SW480 (cell line): Measurements from ENCODE around the gene IL10.
"Not testable (repeated sequence)": the region's sequence is repeated elsewhere in the genome, so short reads cannot be mapped to it uniquely, and the experiment has no call there.

Experiments
- DNase-seq: peaks from one replicate; pipeline ENCODE4 v3.0.0-alpha.2; 2016; ENCODE audit warnings: low spot score

The IL10 gene

GRCh38 chr1:206793620-206794019 lies 21.3 kb upstream of the IL10 start:
- DNase-seq = no peak

GRCh38 chr1:206792939-206793607 lies 20.8 kb upstream of the IL10 start:
- no peak for DNase-seq

DNA sequence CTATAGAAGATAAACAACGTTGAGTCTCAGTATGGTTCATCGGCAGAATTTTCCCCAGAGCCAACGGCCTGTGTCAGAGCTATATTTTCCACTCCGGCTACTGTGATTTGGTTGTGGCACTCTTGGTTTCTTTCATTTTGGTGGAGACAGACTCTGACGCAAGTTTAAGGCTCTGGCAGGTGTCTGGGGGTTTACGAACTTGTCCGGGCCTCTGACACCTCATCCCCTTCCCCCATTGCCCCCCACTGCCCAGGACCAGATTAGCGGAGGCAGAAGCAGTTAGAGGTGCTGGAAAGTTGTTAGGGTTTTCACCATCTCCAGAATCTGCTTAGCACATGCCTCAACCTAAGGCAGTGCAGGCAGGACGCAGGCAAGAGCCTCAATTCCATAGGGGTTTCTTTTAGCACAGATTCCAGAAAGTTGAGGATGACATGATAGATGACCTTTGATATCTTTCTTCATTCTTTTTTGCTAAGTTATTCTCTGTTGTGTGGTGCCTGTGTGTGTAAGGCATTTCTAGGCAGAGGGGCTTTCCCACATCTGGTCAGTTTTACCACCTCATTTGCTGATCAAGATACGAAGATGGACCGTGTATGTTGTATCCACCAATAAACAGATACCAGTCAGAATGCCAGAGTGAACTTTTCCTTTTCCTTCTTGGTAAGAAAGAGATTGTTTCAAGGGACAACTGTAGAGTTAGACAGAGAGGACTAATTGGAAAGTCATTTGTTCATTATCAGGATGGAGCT lies 18.4 kb upstream of the IL10 start:
- DNase-seq = no peak

GRCh38 chr1:206788487-206789050 lies 16.3 kb upstream of the IL10 start:
- DNase-seq = no peak

- no peak for DNase-seq
These were observed 15.6 kb upstream of the IL10 start for GRCh38 chr1:206787891-206788290.

DNA sequence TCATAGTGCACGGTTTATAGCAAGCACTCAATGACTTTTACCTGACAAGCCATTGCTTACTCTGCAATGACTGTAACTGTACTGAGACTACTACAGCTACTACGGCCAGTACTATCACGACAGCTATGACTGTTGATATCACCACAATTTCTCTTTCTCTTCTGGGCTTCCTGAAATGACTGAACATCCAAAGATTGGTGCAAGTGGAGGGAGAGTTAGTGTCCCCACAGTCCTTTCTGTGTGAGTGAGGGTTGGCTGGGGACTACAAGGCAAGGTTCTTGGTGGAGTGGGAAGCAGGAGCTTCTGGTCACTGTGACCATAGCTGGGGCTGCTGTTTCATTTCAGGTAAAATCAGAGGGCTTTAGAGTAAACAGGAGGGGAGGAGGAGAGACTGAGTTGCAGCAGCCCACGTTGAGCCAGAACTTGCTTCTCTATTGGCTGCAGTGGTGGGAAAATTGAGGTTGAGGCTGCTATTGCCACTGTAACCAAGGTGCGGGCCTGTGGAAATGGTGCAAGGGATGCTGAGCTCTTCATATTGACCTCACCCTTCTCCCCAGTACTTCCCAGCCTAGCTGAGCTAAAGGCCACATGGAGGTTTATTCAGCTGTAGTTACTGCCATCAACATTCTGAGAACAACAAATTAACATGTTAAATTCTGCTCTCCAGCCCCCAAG lies 14.1 kb upstream of the IL10 start:
- DNase-seq = no peak

DNA sequence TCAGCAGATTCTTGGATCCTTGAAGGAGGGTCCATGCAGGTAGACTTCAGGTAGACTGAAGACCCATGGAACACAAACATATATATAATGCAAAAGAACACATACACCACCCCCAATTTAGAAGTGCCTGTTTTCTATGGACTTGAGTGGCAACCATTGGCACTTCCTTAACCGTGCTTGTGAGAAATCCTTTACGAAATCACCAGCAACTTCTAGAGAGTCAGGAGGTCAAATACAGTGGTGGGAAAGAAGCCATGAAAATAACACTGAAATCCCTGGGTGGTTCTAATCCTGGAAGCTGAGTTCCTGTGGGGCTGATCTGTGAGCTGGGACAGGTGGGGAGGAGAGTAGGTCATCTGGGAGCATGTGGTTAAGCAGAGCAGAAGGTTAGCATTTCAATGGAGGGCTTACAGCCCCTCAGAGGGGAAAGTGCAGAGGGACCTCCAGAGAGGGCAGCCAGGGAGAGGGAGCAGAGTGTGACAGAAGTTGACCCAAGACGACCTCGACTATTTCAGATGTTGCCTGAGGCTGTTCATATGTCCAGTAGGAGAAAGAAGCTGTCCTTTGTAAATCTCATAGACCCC lies 13.0 kb upstream of the IL10 start:
- DNase-seq = no peak

GRCh38 chr1:206784471-206784903 lies 12.2 kb upstream of the IL10 start:
- DNase-seq = no peak

DNA sequence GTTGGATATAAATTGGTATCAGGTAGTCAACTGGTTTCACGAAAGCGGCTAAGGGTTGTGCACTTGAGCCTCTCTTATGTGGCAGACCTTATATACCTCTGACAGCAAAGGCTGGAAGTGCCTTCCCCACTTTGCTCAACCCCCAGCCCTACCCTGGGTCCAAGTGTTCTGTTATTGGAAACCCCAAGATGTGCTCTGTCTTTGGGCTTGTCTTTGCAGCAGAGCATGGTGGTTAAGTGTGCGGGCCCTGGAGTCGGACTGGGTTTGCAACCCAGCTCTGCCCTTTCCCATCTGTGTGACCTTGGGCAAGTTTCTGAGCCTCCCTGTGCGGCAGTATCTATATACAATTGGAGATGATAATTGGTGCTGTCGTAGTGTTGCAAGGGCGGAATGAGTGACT lies 11.2 kb upstream of the IL10 start:
- no peak for DNase-seq

DNA sequence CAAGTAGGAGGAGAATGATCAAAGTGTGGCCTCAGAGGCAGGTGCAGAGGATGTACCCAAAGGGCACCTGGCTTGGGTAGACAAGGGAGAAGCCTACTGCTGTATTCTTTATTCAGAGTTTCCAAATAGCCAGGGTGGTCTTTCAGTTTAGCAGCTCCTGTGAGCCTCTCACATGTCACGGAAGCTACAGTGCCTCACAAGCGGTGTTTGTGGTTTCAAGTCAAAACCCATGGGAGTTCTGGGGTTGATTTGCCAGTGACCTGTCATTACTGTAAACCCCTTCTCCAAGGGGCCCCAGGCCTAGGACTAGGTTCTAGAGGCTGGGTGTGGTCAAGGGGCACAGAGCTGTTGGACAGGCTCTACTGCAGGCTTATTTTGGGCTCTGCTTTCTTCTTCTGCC lies 10.2 kb upstream of the IL10 start:
- no peak for DNase-seq

DNA sequence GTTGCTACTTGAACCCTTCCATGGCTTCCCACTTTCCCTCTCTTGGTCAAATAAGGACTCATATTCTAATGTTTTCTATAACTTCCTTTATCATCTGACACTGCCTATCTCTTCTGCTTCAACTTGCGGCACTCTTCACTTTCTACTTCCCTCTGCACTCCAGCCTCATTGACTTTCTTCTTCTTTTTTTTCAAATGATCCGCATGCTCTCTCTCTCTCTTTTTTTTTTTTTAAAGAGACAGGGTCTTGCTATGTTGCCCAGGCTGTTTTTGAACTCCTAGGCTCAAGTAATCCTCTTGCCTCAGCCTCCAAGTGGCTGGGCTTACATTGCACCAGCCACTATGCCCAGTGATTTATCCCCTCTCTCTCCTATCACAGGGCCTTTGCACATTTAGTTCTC lies 7.3 kb upstream of the IL10 start:
- DNase-seq = no peak

- DNase-seq = not testable (repeated sequence)
These were observed 6.6 kb upstream of the IL10 start for GRCh38 chr1:206778911-206779310.

GRCh38 chr1:206778031-206778430 lies 5.7 kb upstream of the IL10 start:
- DNase-seq = no peak

DNA sequence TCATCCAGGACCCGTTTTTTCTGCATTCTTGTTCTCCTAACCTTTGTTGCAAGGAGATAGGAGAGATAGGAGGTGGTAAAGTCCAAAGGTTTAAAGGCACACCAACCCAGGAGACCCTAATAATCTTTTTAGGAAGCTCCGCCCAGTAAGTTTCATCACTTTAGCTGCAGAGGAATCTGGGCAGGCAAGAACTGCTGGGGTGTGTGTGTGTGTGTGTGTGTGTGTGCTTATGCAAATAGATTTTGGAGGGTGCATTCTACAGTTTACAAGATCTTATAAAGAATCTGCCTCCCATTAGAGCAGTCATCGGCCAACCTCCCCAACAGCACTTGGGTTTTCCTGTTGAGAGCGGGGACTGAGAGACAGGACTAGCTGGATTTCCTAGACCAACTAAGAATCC lies 3.9 kb upstream of the IL10 start:
- DNase-seq = no peak

GRCh38 chr1:206774093-206774492 lies 1.8 kb upstream of the IL10 start:
- no peak for DNase-seq

DNA sequence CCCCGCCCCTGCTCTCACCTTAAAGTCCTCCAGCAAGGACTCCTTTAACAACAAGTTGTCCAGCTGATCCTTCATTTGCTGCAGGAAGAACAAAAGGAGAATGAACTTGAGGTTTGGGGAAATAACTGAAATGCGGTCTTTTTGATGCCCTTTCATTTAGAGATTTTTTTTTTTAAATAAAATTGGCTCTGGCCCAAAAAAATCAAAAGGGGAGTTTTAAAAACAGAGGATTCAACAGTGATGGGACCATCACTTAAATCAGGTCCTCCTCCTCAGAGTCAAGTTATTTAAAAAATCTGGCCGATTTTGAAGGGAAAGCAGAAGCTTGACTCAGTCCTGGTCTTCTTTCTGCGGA lies 979 bp downstream of the IL10 start:
- DNase-seq = no peak

DNA sequence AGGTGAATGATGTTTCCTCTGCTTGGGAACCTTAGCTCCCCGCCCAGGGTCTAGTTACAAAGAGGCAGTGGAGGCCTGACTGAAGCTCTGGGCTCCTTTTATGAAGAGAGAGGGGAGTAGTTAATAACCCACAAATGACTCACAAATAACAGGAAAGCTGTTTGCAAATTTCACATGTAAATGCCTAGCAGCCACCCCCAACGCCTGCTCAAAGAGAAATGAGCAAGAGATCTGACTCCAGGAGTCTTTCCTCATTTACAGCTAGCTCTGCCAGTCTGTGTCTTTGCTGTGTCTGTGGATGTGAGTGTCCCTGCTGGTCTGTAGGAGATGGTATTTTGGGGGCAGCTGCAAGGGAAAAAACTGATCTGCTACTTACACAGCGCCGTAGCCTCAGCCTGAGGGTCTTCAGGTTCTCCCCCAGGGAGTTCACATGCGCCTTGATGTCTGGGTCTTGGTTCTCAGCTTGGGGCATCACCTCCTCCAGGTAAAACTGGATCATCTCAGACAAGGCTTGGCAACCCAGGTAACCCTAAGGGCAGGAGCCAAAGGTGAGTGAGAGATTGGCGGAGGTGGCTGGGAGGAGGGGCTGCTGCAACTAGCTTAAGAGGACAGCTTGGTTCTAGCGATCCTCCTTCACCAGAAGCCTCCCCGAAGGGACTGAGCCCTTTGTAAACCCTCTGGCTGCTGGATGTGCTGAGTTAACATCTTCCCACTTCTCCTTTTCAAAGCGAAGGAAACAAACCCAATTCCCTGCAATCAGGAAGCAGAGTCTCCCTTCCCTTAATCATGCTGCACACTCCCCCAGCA lies 1.6 kb downstream of the IL10 start, which contains the start of gene IL19:
TSS of gene IL19 (plus strand) at position 243 of the 807 bp plus-strand sequence. CDS start 65,890 bp downstream, outside the sequence.
- peak; percentile 86 for DNase-seq

DNA sequence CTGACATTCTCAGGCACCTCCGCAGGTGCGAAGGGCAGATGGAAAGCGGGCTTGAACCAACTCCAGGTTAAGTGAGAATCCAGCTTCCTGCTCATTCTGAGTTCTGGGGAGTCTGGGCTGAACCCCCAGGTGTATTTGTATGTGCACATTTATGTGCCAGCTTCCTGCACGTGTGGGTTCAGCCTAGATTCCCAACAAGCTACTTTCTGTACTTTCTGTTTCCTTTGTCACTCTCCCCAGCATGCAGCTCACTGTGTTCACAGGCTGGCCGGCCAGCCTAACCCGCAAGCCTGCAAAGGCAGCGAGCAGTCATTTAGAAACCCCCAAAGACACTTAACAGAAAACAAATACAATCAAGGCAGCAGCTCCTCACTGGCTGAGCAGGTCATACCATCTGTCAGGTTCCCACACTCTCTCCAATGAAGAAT lies 3.0 kb downstream of the IL10 start:
- DNase-seq = peak; percentile 34

- DNase-seq = no peak
These were observed 3.6 kb downstream of the IL10 start for GRCh38 chr1:206768472-206769303.

- peak; percentile 98 for DNase-seq
These were observed 5.9 kb downstream of the IL10 start for GRCh38 chr1:206766251-206766856.
